GM18861 (cell line): ENCODE measurements around the gene SPSB3.

Experiments
- ATAC-seq: cut with Tn5 transposase; IDR thresholded peaks from one replicate; pipeline ENCODE4 v1.9.1; 2021; ENCODE audit not compliant: unreplicated experiment

The SPSB3 gene

DNA sequence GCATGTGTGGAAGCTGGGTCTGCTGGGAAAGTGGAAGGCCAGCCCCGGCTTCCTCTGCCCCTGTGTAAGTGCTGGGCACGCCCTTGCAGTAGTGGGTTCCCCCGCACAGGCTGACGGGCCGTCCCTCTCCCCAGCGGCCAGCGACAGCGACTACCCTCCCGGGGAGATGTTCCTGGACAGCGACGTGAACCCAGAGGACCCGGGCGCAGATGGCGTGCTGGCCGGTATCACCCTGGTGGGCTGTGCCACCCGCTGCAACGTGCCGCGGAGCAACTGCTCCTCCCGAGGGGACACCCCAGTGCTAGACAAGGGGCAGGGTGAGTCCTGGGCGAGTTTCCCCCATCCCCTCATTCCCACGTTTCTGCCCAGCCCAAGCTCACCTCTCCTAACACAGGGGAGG, 16.5 kb downstream of the SPSB3 start:
- no peak for ATAC-seq

DNA sequence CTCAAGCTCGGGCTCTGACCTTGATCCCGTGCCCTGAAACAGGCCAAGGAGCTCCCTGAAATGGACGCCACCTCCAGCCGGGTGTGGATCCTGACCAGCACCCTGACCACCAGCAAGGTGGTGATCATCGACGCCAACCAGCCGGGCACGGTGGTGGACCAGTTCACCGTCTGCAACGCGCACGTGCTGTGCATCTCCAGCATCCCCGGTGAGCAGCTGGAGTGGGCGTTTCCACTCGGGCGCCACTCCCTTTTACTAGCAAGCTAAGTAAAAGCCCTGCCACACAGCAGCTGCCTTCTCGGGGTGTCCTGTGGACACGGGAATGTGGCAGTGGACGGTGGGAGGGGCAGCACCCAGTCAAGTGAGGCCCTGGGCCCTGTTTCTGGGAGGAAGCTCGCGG, 17.4 kb downstream of the SPSB3 start:
- no peak for ATAC-seq

DNA sequence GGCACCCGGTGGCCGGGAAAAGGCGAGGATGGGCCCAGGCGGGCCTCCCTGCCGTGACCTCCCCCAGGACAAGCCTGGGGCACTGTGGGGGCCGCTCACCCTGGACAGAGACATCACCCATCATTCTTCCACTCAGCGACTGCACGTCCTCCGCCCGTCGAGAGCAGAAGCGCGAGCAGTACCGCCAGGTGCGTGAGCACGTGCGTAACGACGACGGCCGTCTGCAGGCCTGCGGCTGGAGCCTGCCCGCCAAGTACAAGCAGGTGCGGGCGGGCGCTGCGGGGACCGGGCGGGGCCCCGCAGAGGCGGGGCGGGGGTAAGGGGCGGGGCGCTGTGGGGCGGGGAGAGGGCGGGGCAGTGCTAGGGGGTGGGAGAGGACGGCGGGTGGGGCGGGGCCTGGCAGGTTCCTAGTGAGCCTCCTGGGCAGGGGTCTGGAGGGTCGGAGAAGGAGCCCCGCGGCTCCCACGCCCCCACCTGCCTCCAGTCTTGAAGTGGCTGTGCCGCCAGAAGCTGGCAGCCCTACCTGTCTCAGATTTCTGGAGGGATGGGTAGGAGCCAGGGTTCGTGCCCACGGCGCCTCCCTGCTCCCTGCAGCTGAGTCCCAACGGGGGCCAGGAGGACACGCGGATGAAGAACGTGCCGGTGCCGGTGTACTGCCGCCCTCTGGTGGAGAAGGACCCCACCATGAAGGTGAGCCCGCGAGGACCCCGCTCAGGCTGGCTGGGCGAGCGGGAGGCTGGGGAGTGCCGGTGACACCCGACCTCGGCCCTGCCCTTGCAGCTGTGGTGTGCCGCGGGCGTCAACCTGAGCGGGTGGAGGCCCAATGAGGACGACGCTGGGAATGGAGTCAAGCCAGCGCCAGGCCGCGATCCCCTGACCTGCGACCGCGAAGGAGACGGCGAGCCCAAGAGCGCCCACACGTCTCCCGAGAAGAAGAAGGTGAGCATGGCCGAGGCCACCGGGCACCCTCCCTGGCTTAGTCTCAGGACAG, 18.6 kb downstream of the SPSB3 start:
- no peak for ATAC-seq

DNA sequence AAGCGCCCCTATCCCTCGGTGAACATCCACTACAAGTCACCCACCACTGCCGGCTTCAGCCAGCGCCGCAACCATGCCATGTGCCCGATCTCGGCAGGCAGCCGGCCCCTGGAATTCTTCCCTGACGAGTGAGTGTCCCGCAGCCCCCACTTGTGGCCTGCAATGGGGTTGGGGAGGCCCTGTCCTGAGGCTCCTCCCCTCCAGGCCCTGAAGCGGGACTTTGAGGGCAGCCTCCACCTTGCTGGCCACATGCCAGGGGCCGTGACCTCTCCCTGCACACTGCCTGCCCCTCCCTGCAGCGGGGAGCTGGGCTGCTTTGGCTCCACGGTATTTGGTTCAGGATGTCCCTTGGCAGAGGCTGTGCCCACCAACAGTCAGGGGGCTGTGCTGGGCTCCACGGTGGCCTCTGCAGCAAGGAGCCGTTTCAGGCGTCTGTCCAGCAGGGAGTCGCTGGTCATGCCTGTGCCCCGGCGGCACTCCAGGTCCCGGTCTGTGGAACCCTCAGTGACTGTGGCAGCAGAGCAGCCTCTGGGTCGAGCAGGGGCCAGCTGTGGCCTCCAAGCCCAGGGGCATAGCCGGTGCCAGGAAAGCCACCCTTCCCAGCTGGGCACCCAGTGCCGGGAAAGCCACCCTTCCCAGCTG, 19.4 kb downstream of the SPSB3 start:
- ATAC-seq, result no peak

DNA sequence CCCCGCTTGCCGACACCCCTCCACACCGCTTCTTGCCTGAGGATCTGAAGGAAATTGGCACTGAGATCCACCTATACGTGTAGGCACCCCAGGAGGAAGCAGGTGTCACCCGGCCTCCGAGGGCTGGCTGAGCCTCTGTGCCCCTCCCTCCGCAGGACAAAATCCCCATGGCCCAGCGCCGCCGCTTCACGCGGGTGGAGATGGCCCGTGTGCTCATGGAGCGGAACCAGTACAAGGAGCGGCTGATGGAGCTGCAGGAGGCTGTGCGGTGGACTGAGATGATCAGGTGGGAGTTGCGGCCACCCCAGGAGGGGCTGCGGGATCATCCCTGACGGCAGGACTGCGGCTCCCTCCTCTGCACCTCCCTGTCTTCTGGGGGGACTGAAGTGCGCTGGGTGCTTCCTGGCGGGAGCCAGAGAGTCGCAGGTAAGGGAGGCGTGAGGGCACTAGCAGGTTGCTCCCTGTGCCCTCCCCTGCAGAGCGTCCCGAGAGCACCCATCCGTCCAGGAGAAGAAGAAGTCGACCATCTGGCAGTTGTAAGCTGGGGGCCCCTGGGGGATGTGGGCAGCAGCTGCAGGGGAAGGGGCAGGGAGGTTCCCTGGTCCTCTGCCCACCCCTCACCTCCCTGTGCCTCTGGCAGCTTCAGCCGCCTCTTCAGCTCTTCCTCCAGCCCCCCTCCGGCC, 20.0 kb downstream of the SPSB3 start:
- ATAC-seq, result no peak

DNA sequence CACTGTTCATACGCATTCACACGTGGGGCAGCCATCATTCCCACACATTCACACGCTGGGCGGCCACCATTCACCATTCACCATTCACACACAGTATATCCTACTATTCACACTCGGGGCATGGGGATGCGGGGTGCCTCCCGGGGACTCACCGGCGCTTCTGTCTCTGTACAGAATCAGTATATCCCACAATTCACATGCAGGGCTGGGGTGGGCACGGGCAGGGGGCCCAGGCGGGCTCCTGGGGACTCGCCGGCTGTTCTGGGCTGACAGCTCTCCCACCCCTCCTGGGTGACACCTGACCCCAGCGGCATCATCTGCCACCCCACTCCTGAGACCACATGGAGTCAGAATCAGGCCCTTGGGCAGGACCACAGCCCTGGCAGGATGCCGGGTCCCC, 20.6 kb downstream of the SPSB3 start:
- no peak for ATAC-seq

DNA sequence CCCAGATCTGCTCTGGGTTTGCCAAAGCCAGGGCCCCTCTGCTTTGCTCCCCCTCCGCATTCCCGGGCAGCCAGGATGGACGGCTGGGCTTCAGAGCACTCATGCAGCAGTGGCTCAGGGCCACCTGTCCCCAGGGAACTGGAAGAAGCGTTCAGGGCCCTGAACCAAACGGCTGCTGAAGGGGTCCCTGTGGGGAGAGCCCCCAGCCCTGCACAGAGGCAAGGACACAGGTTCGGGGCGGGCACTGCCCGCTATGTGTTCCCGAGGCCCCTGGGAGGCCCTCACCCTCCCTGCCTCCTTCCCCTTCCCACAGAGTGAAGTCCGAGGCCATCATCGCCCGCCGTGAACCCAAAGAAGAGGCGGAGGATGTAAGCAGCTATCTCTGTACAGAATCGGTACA, 21.5 kb downstream of the SPSB3 start:
- ATAC-seq, result no peak

DNA sequence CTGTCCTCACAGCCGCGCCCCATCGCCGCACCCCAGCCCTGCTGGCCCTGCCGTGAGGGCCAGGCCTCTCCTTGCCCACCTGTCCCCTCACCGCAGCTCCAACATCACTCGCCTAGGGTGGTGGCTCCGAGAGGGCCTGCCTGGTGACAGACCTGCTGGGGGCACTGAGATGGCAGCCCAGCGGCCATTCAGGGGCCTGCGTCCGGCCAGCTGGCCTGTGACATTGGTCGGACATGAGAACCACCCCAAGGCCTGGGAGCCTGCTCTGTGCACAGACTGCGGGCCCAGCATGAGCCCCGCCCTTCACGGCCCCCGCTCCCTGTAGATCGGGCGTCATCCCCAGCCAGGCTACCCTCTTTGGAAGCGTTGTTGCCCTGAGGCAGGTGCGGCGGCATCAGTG, 22.9 kb downstream of the SPSB3 start:
- ATAC-seq, result no peak

DNA sequence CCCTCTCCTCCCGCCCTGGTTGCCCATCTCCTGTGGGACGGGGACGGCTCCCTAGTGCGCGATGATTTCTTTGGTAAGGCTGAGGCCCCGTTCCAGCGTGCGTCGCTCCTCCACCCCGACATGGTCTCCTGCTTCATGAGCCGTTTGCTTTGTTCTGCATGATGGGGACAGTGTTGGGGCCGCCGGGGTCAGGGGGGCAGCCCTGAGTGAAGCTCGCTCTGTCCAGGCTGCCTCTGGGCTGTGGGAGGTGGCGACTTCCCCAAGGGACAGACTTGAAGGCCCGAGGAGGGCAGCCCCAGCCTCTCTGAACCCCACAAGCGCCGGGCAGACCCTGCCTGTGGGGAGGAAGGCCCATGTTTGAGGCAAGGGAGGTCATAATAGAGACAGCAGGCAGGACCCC, 23.4 kb downstream of the SPSB3 start:
- ATAC-seq, result no peak

DNA sequence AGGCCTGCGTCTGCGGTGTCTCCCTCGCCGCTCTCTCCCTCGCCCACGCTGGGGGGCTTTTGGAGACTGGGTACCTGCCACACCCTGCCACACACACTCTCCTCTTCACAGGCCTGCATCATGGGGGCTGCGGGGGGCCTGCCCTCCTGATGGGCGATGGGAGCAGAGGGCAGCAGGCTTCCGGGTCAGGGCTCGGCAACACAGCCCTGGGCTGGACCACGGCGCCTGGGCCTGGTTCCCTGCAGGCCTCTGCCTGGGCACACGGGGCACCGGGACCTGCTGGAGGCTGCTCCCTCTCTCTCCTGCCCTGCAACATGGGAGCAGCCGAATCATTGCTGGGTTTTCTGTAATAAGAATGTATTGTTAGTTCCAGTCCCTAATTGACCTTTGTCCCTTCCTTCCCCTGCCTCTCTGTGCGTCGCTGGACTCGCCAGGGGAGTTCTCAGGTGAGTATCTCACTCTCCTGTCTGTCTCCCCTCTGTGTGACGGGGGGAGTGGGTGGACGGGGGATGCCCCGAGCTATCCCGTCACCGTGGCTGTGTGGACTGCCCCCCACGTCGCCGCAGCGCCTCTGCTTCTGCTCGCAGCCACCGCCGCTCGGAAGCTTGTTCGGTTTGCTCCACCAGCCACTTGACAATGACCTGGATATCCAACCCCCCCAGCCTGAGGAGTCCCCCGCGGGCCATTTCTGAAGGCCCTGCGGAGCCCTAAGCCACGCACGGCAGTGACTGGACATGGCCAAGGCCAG, 24.5 kb downstream of the SPSB3 start:
- no peak for ATAC-seq

DNA sequence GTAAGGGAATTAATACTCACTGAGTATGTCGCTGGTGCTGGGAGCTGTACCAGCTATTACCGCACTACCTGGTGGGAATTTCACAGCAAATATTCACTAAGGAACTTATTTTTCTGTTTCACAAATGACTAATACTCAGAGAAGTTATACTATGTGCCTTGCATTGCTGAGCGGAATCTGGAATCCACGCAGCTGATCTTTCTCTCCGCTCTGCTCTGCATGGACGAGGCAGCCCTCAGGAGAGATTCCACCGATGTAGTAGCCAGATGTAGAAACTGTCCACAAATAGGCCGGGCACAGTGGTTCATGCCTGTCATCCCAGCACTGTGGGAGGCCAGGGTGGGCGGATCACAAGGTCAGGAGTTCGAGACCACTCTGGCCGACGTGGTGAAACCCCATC, 28.2 kb downstream of the SPSB3 start:
- no peak for ATAC-seq

DNA sequence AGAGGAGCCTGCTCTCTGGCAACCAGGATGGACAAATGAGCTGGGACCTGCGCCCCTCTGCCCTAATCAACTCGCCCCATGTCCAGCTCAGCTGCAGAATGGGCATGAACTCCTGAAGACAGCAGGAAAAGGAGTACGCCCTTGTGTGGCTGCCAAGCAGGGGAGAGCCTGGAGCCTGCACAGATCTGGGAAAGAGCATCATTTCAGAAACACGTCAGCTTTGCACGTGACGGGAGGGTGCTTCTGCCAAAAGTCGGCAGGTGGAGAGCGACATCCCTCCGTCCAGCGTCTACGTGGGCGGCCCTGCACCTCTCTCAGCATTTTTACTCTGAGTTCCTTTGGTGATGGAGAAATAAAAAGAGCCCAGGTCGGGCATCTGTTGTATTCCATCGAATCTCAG, 29.5 kb downstream of the SPSB3 start:
- no peak for ATAC-seq

DNA sequence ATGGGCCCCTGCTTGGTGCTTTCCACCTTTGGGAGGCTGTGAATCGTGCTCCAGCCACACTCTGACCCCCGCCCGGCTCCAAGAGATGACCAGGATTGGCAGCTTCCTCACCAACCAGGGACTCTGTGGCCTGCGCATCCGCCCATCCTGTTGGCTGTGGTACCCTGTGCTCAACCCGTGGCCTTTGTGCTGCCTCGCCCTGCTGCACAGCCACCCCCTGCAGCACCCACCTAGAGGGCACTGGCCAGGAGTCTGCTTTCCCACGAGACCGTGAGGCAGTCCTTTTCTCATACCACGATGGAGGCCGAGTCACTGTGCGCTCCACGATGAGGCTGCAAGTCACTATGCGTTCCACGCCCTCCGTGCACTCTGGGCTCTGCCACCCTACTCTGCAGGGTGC, 30.4 kb downstream of the SPSB3 start:
- no peak for ATAC-seq

DNA sequence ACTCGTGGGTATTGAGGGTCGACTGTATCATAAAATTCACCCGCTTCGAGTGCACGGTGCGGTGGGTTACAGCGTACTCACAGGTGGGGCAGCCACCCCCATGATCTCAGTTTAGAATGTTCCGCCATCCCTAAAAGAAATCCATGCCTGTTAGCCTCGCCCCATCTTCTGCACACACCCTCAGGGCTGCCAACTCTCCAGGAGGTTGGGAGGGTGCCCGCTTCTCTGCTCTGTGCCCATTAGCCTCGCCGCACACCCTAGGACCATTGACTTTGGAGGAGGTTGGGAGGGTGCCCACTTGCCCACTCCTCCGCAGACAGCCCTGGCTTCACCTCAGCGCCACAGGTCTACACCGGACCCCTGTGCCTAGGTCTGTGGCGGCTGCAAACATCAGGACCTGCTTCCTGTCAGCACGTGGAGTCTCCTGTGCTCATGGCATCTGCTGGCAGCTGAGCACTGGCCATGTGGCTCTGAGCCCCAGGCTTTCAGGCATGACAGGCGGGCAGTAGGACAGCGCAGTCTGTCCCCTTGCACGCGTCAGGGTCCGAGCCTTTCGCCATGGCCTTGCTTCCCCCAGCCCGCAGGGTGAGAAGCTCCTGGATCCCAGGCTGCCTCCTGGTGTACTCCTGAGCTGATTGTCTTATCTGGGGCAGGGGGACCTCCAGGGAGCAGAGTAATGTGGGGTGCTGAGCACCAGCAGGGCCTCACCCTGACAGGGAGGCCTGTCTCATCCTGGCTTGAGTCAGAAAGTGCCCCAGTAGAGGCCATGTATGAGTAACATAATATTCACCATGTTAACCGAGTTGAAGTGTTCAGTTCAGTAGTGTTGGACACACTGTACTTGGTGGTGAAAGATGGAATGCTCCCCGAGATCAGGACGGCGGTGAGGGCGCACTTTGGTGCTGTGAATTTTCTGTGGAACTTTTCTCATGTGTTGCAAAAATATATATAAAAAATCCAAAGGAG, 32.9 kb downstream of the SPSB3 start:
- no peak for ATAC-seq

DNA sequence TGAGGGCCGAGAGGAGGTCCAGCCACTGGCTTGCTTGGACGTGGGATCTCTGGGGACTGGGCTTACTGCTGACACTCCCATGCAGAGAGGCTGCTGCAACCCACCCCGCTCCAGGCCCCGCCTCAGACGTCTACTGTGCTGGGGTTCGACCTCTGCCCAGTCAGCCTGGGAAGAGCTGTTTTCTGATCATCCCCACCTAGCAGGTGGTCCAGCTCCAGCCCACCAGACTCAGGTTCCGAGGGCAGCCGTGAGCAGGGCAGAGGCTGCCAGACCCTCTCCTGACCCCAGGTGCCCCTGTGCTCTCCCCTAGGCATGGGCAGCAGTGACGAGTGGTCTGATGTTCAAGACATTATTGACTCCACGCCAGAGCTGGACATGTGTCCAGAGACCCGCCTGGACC, 34.4 kb downstream of the SPSB3 start:
- no peak for ATAC-seq

DNA sequence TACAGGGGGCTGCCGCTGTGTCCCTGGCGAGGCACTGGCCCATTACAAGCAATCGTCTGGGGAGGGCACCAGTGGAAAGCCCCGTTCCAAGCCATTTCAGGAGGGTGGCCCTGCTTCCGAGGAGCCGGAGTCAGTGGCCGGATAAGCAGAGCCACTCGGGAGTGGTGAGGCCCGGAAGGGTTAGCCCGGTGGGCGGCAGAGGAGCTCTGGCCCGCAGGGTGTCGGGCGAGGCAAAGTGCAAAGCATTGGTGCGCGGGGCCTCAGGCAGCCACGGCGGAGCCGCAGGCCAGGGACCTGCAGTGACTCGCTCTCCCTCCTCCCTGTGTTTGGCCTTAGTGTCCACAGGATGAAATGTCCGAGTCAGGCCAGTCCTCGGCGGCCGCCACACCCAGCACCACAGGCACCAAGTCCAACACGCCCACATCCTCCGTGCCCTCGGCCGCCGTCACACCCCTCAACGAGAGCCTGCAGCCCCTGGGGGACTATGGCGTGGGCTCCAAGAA, 35.6 kb downstream of the SPSB3 start:
- no peak for ATAC-seq

DNA sequence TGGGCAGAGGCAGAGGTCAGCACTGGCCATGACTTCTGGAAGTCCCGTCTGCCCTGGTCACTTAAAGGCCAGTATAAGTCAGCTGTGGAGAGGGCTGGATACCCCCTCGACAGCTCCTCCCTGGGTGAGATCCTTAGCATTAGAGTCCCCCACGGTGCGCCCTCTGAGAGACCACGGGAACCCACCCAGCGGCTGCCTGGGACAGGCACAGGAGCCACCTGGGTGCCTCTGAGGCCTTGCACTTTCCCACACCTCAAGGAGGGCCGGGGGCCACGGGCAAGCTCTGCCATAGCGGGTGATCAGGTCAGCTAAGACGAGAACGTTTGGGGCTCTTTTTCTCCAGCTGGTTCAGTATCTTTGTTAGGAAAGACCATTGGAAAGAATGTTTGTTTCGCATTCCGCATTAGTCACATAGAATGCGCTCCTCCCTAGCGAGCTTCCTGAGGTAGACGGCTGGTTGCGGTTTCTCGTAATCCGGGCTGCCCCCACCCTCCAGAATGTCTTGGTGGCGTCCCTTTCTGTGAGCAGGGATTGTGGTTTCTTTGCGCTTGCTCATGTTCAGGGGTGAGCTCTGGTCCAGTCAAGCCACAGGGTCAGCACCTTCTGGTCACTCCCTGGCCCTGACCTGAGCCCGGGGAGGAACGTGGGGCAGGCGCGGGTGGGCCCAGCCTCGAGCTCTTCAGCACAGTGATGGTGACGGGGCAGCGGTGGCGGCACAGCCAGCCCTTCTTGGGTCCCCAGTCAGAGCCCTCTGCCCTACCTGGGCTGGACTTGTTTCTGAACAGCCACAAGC, 36.3 kb downstream of the SPSB3 start:
- no peak for ATAC-seq

DNA sequence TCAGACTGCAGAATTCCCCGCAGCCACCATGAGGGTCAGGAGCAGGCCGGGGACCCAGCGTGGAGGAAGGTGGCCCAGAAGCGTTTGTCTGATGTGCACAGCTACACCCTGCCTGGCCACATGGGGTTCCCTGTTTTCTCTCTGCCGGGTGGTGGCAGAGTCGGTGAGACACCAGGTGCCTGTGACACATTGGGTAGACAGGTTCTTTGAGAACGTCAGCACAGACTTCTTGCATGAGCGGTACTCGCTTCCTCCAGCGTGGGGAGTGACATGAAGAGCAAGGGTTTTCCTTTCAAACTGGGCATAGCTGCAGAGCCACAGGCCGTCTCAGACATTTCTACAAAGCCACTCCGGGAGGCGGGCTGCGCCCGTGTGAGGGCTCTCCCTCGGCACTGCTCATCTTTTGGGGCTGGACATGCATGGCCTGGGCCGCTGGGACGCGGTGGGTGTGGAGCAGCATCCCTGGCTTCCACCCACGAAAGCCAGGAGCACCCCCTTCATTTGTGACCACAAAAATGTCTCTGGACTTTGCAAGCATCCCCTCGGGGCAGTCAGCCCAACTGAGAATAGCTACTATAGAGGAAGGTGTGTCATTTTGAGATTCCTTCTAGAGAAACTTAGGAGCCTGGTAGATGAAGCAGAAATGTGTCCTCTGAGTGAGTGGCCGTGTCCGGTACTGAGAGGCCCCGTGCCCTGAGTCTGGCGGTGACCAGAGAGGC, 37.0 kb downstream of the SPSB3 start:
- ATAC-seq, result no peak
